NOMO-1 (cell line): ENCODE data around the gene ATP6V1B1.
"Not testable (repeated sequence)": the region's sequence is repeated elsewhere in the genome, so short reads cannot be mapped to it uniquely, and the experiment has no call there.

Experiments used
- DNase-seq, 2 experiments: peaks; one replicate each; lab custom pipeline; 2025; ENCODE audit not compliant: unreplicated experiment in 2 of 2; lab: John Stamatoyannopoulos, UW

ATP6V1B1 gene

DNA sequence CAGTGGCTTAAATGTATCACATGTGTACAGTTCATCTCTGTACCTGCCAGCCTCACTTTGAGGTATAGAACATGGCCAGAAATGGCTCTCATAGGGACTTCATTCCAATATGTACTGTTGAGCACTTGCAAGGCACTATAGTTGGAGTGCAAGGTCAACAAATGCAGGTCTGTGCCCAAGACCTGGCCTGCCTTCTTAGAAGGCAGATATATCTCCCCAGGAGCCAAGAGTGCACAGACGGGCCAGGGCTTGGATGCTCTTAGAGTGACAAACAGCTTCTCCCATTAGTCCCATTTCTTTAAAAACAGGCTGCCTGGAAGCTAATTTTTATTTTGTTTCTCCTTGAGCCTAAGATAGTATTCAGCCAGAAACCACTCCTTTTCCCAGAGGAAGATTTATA lies 51.7 kb downstream of the ATP6V1B1 start:
- no peak for DNase-seq

DNA sequence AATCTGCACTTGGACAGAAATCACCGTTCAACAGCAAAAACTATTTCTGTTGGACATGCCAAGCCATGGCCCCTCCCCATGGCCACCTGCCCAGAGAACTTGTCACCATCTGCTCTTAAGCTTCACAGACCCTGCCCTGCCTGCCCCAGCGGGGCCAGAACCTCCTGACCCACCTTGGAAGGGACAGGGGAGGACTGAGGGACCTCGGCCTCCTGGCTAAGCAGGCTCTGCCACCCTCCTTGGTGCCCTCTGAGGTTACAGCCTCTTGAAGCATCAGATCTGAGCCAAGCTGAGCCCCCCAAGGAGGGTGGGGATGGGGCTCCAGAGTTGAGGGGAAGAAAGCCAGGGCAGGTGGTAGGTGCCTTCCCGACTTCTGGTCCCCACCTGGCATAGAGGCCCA lies 52.5 kb downstream of the ATP6V1B1 start:
- DNase-seq = no peak

DNA sequence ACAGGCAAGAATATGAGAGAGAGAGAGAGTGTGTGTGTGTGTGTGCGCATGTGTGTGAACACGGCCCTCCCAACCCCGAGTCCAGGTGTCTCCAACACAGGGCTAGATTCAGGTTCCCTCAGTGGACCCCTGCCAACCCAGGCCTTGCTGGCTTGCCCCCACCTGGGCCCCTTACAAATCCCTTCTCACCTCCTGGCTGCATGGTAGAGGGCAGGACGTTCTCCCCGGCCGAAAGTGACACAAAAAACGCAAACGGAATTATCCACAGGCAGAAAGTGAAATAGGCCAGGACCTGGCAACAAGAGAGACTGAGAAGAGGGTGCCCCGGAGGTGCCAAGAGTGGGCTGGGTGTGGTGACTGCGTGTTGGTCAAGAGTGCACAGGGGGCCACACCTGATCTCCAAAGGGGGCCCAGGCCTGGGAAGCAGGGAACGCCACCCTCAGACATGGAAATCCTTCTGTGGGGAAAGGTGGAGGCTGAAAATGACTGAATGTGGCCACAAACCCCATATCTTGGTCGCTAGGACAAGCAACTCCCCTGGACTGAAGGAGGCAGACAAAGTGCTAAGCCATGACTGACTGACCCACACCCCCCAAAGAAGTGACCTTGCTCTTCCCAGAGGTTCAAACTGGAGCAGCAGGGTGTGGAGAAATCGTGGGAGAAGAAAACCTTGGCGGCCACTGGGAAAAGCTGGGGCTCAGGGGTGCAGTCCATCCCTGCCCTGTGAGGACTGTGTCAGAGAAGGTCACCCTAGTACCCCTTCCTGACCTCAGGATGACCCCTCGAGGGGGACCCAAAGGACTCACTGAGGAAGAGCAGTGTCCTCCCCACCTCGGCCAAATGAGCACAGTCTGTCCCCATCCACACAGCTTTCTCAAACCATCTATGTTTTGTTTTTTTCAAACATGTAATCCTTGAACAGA lies 53.3 kb downstream of the ATP6V1B1 start:
- DNase-seq = no peak

DNA sequence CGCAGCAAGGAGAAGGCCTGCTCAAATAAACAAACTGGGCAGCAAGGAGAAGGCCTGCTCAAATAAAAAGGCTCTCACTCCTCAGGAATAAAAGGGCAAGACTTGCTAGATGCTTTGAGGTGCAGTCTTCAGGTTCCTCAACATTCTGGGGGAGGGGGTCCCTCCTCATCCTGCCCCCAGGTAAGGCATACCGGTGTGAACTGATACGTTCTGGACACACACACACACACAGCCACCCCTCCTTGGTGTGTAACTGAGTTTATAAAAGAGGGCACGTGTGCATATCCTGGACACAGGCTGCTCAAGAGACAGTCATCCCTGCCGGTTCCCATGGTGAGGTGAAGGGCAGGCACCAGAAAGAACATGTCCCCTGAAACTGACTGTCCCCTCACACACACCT lies 54.5 kb downstream of the ATP6V1B1 start:
- DNase-seq = no peak

DNA sequence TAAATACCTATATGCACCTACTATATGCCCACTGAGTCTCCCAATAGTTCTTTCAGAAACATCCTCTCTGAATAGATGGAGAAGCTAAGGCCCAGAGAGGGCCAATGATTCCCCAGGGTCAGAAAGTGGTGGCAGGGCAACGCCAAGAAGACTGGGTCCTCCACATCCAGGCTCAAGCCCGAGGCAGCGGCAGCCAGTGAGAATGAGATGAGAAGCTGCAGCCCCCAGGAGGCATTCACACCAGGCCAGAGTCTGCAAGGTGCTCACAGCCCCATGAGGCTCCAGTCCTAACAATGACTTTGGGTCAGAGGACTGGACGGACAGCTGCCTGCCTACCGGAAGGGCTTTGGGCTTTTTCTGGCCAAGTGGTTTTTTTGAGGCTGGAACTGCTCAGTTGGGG lies 55.4 kb downstream of the ATP6V1B1 start:
- no peak for DNase-seq

DNA sequence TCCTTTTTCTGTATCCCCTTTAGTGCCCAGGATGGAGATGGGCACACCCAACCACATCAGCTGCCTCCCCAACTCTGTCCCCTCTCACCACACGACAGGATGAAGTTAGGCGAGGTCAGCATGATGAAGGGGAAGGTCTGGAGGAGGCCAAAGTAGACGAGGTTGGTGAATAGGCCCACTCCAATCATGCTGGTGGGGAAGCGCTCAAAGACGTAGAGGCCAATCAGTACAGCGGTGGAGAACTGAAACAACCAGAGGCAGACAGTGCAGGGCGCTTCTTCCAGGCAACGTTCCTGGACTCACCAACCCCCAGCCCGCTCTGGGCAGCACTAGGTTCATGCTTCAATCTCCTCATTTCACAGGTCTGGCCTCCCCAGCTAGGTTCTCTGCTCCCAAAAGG lies 56.0 kb downstream of the ATP6V1B1 start:
- no peak for DNase-seq

DNA sequence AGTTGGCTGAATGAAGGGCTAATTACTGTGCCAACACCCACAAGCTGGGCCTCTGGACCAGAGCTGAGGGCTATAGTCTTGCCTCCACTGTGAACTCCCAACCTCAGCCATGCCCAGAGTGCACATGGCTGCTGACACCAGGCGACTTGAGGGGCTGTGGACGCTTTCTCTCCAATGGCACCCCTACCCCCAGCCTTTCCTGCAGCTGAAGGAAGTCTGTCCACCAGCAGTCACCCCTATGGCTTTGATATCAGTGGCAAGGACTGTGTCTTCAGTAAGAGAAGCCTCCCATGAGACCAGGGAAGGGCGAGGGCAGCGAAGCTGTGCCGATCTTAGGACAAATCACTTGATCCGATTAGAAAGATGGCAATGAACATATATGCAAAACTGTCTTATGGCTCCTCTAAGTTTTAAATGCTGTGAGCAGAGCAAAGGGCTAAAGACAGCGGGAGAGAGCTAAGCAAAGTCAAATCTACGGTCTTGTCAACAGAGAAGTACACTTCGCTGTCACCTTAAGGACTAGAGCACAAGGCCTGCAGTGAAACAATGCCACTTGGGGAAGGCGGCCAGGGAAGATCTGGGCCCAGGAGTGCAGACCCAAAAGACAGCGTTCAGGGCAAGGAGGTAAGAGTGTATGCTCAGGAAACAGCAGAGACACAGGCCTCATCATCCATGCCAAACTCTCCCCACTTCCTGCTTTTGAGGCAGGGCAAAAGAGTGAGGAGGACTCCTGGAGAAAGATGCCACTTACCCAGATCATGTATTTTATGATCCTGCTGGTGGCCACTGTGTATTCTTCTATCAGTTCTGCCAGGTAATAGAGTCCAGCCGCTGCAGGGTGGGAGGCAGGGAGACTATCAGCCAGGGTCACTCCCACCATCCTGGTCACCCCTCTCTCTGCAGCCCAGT lies 57.5 kb downstream of the ATP6V1B1 start:
- DNase-seq = peak in 1 of 2 experiments; percentile 4

DNA sequence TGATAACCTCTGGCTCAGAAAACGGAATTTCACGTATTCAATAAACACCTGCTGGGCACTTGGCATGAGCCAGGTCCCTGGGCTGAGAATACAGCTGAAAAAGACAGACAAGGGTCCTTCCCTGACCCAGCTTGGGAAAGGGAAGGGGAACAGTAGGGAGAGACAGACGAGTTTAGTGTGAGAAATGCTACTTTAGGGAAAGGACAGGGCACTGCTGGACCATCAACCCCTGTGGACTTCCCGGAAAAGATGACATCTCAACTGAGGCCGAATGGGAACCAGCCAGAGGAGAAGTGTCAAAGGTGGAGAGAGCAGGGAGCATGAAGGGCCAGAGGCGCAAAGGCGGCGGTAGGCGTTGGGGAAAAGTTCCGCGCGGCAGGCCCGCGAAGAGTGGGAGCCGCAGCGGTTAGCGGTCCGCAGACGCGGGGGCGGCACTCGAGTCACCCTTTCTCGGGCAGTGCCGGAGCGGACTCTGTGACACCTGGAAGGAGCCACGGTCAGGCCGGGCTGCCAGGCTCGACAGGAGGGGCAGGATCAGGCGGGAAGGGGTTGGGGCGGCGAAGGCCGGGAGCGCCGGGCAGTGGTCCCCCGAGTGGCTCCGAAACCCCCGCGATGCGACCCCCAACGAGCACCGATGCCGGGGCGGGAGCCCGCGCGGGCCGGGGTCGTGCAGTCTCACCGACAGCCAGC lies 58.5 kb downstream of the ATP6V1B1 start:
- DNase-seq = peak in 1 of 2 experiments; percentile 30

DNA sequence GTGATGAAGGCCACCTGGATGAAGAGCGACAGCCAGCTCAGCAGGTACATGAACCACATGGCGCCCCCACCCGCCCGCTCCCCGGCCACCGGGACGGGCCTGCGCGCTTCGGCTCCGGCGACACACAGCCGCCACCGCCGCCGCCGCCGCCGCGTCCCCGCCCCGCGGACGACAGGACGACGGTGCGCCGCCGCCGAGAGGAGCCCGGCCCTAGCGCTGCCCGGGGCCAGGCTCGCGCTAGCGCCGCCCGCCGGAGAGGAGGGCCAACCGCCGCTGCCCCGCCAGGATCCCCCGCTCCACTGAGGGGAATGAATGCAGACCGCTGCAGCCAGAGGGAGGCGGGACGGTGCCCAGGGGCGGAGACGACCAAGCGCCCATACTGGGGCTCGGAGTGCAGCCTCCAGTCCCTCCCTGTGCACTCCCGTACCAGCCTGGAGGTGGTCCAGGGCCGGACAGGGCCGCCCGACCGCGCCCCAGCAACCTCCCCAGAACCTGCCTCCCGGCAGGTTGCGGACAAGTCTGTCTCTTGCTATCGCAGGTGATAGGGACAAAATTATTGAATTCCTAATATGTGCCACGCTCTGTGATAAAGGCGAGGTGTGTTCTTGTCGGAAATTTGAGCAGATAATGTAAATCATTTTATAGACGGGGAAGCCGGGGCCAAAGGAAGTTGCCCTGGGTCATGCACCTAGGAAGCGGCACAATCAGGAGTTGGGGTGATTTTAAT lies 59.2 kb downstream of the ATP6V1B1 start, which contains the start of gene TEX261:
Gene TEX261, minus strand, starts transcription at position 175 of the 727 bp plus-strand sequence. Its CDS starts 116 bp downstream, at position 59.
- DNase-seq = peak; percentile 81 to 91

DNA sequence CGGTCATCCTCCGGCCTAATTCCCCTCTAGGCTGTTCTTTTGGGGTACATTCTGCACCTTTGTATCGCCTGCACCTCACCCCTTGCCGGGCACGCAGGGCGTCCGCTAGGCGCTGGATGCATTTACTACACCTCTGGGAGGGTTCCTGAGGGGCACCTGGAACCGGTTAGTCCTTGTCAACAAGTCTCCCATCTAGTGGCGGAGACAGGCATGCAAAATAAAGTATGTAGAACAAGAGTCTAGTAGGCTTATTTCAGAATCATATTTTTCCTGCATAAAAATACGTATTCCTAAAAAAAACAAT lies 59.7 kb downstream of the ATP6V1B1 start:
- DNase-seq = peak; percentile 26 to 36

DNA sequence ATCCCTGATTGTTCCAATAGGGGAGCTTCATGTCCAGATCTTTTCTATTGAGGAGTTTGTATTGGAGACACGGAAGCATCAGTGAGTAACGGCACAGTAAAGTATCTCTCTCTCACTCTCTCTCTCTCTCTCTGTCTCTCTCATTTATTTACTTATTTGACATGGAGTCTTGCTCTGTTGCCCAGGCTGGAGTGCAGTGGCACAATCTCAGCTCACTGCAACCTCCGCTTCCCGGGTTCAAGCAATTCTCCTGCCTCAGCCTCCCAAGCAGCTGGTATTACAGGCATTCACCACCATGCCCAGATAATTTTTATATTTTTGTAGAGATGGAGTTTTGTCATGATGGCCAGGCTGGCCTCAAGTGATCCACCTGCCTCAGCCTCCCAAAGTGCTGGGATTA lies 63.2 kb downstream of the ATP6V1B1 start:
- not testable (repeated sequence) for DNase-seq

DNA sequence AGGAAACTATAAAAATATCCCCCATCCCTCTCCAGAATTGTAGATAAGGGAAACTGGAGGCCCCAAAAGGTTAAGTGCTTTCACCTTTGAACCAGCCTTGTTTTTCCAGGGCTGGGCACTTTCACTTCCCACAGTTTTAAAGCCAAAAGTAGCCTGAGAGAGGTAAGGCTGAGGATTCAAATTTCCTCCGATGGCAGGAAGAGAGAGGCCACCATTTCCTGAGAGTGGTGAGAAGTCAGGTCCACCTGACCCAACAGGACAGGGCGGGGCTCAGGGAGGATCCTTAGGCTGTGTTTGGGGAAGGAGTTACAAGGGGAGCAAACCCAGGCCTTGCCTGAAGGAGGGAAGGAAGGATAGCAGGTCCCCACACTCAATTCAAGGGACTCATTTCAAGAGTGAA lies 63.7 kb downstream of the ATP6V1B1 start:
- peak; percentile 39 to 47 for DNase-seq

DNA sequence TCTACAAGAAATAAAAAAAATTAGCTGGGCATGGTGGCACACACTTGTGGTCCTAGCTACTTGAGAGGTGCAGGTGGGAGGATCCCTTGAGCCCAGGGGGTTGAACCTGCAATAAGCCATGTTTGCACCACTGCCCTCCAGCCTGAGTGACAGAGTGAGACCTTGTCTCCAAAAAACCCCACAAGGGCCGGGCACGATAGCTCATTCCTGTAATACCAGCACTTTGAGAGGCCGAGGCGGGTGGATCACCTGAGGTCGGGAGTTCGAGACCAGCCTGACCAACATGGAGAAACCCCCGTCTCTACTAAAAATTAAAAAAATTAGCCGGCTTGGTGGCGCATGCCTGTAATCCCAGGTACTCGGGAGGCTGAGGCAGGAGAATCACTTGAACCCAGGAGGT lies 64.2 kb downstream of the ATP6V1B1 start:
- not testable (repeated sequence) for DNase-seq

DNA sequence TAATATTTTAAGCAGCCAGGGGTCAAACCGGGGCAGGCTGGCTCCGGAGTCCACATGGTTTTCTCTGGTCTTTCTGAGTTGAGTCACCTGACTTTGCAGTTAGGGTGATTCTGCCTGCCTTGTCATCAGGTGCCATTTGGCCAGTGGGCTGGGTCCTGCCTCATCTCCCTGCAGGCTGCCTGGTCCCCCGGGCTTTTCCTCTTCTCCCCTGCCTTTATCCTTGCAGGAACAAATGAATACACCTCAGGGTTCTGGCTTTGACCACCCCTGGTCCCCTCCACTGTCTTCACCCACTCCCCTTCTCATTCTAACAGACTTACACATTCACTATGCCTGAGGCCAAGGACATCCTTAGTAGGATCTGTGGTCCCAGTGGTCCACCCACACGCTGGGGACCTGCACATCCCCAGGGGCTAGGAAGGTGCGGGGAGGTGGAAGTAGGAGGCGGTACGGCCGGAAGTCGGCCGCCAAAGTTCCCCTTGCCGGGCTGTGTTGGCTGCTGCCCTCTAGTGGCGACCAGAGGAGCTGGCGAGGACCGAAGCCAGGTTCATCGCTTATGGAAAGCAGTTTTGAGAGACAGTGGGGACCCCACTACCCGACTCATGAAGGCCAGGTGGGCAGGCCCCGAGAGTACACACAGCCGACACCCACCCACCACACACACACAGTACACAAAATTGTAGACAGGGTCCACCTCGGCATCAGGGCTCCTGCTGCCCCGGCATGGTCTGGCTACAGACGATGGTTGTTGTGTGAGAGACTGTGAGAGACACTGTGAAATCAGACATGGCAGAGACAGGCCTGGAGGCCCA lies 65.3 kb downstream of the ATP6V1B1 start:
- DNase-seq = peak; percentile 36 to 51

DNA sequence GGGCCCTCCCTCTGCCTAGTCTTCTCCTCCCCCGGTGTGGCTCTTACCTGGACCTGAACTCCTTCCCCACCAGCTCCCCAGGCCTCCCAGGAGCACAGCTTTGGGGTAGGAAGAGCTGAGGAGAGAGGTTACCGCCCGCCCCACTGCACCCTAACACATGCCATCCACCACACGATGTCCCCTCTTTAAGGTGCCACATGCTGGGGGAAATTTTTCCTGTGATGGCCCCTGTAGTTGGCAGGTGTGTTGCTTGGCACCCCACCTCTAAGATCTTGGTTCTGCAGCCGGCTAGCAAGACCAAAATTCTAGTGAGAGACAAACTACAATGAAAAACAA lies 65.9 kb downstream of the ATP6V1B1 start:
- DNase-seq = no peak

DNA sequence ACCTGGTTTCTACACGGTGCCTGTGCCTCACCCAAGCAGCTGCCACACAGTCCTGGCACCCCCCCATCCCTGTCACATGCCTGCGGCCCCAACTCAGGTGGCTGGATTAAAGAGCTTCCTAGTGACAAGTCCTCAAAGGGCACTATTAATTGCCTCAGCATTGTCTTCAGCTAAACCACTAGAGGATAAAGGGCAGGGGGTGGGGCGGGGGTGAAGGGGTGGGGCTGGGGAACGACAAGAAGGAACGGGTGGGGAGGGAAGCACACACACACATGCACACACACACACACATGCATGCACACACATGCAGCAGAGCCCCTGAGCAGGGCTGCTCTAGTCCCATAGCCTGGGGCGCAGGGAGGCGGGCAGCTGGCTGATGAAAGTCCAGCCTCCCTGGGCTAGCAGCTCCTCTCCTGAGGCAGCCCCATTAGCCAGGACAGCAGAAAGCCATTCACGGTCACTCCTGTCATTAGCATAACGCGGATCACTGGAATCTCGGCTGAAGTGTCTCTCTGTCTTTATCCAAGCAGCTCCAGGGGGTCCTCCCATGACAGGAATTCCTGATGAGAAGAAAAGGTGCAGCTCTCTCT lies 66.4 kb downstream of the ATP6V1B1 start:
- no peak for DNase-seq

DNA sequence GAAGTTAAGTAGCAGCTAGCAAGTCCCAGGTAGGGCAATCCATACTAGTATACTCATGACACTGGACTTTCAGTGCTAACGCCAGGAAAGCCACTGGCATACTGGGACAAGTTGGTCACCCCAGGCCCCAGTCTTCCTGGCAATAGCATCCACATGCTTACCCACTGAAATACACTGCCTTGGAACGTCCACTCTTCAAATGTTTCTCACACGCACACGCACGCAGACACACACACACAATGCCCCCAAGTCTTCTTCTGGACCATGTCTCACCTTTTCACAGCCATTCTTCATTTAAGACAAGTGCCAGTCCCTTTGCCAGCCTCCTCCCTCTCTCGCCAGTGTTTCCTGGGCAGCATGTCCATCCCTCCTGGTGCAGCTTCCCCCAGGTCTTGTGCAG lies 67.7 kb downstream of the ATP6V1B1 start:
- no peak for DNase-seq

DNA sequence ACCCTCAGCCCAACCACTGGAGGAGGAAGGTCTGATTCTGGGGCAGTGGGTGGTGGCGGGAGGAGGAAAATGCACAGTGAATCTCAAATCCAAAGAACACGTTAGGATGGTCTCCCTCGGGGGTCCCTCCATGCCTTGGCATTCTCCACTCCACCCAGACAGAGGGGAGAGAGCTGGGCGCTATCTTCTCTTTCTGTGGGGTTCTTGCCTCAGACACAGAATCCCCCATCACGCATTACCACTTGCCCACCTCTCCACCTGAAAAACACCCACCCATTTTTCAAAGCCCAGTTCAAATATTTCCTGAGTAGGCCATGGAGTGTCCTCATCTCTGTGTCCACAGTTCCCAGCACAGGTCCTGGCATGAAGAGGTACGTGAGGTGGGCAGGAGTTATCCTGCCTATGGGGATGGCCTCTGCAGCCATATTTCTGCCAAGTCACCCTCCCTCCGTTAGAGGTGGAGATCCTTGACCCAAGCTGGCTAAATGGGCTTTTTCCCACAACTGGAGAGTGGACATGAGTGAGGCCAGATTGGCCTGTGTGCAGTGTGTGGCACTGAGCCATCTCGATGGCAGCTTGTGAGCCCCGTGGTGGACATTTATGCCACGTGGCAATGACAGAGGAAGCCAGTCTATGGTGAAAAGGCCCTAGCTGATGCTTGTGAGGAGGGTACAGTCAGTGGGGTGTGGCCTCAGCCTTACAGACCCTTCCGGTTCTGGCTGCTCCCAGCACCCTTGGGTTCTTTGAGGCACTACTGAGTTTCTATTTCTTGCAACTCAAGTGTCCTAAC lies 68.5 kb downstream of the ATP6V1B1 start:
- DNase-seq = no peak

DNA sequence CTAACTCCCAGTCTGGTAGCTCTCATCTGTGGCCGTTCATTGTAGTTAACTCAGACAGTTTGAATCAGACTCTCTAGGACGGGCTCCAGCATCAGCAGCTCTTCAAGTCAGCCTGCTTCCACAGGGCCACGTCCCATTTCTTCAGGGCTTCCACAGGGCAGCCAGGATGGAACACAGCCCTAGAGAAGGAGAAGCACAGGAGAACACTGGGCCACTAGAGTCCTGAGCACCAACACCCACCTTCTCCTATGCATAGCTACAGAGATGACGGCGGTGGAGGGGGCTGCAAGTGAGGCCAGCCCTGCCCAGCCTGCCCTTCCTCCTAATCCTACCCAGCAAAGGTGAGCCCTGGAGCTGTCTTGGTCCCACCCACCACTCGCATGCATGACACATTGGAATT lies 69.2 kb downstream of the ATP6V1B1 start:
- DNase-seq = no peak
